Measurements from ENCODE around the gene BRIP1.

DNA sequence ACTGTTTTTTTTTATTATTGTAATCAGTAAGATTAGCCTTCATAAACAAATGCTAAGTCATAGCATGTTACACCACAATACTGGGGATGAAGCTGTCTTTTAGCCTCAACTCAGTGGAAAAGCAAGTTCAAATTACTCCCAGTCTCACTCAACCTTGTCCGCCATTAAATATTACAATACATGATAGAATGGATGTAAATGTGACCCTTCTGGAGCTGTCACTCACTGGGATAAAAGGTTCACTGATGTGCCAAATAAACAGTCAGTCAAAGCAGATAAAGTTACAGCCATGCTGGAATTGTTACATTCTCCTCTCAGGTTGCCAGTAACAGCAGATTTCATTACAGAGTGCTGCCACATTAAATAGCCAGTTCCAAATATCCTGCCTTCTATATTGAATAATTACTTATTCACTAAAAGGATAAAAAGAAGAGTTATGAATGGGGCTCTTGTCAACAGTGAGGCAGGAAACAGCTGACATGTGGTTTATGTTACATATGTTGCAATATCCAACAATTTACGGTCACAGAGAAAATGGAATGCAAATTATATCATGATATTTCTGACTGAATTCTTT lies 53.4 kb downstream of the BRIP1 start:
- TF ChIP-seq, protein P1, sequence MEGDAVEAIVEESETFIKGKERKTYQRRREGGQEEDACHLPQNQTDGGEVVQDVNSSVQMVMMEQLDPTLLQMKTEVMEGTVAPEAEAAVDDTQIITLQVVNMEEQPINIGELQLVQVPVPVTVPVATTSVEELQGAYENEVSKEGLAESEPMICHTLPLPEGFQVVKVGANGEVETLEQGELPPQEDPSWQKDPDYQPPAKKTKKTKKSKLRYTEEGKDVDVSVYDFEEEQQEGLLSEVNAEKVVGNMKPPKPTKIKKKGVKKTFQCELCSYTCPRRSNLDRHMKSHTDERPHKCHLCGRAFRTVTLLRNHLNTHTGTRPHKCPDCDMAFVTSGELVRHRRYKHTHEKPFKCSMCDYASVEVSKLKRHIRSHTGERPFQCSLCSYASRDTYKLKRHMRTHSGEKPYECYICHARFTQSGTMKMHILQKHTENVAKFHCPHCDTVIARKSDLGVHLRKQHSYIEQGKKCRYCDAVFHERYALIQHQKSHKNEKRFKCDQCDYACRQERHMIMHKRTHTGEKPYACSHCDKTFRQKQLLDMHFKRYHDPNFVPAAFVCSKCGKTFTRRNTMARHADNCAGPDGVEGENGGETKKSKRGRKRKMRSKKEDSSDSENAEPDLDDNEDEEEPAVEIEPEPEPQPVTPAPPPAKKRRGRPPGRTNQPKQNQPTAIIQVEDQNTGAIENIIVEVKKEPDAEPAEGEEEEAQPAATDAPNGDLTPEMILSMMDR (IDR thresholded peaks at IDR 0.05) = no peak
- no peak for TF ChIP-seq POLR2A (IDR thresholded peaks at IDR 0.05)

All from lower leg skin (tissue), 3 donors.